Fibroblast of lung (primary cell): ENCODE measurements around the gene ATAD3B. TPM values are rescaled to one million over a fixed set of nuclear protein-coding genes. Genes with fewer than 3 reads are reported as not detected.

ENCODE experiments used
- DNase-seq, 2 donors: peaks; one replicate each; pipeline versions ENCODE4 v3.0.0 to v3.0.0-alpha.2; 2010; ENCODE audit warnings: low read depth in 2 of 2
- H2AFZ ChIP-seq: 2 replicates; pipeline ENCODE4 v1.5.1; 2012; ENCODE audit warnings: low read length, control low read depth, inconsistent platforms
- H3K27ac ChIP-seq: 2 replicates; pipeline ENCODE4 v1.5.1; 2011; ENCODE audit warnings: low read length, control low read depth; ENCODE audit not compliant: insufficient read depth
- H3K27me3 ChIP-seq: 2 replicates; pipeline ENCODE4 v1.5.1; 2011; ENCODE audit warnings: mild to moderate bottlenecking, low read length; ENCODE audit not compliant: control insufficient read depth, insufficient read depth
- H3K36me3 ChIP-seq: 2 replicates; pipeline ENCODE4 v1.5.1; 2011; ENCODE audit warnings: low read length; ENCODE audit not compliant: control insufficient read depth, insufficient read depth
- H3K4me1 ChIP-seq: 2 replicates; pipeline ENCODE4 v1.5.1; 2011; ENCODE audit warnings: low read length; ENCODE audit not compliant: control insufficient read depth, insufficient read depth; ENCODE audit errors: extremely low read depth
- H3K4me2 ChIP-seq: 2 replicates; pipeline ENCODE4 v1.5.1; 2011; ENCODE audit warnings: low read length, control low read depth; ENCODE audit not compliant: insufficient read depth; ENCODE audit errors: extremely low read depth
- H3K4me3 ChIP-seq, 4 experiments: fragments of 200-600 bp in 1 of 4; sonication (generic) in 1 of 4; replicated peaks in 1 of 4; 2 replicates each; pipeline ENCODE4 v1.5.1; 2011 to 2016; ENCODE audit warnings: low read length in 4 of 4, low read depth in 3 of 4, mild to moderate bottlenecking in 3 of 4, control low read depth in 2 of 4, inconsistent platforms in 1 of 4, mixed read lengths in 1 of 4; ENCODE audit not compliant: insufficient read depth in 1 of 4; ENCODE audit errors: control extremely low read depth in 1 of 4
- H3K79me2 ChIP-seq: 2 replicates; pipeline ENCODE4 v1.5.1; 2012; ENCODE audit warnings: mild to moderate bottlenecking, low read length, inconsistent platforms; ENCODE audit not compliant: control insufficient read depth, insufficient read depth
- H3K9ac ChIP-seq: 2 replicates; pipeline ENCODE4 v1.5.1; 2011; ENCODE audit warnings: mild to moderate bottlenecking, low read length, control low read depth; ENCODE audit not compliant: insufficient read depth
- H3K9me3 ChIP-seq: 2 replicates; pipeline ENCODE4 v1.5.1; 2012; ENCODE audit warnings: low read depth, low read length; ENCODE audit not compliant: control insufficient read depth, insufficient read depth
- H4K20me1 ChIP-seq: 2 replicates; pipeline ENCODE4 v1.5.1; 2011; ENCODE audit warnings: low read length; ENCODE audit not compliant: control insufficient read depth, insufficient read depth; ENCODE audit errors: extremely low read depth
- EZH2 ChIP-seq: IDR thresholded peaks from 2 replicates; pipeline ENCODE4 v1.5.1; 2012; ENCODE audit warnings: low read length, control low read depth, mild to moderate bottlenecking; ENCODE audit errors: missing control alignments
- polyA plus RNA-seq, 2 donors: library from polyadenylated mRNA; depleted of rRNA in 1 of 2; stranded (reverse) in 1 of 2; unstranded in 1 of 2; fragments of >200 nt; gene quantifications; 2 replicates each; pipeline ENCODE4 v1.2.1, GENCODE V29; 2011 to 2012; ENCODE audit warnings: missing spikeins in 1 of 2
- total RNA-seq: library from RNA; depleted of rRNA; stranded (reverse); fragments of >200 nt; gene quantifications from 2 replicates; pipeline ENCODE4 v1.2.1, GENCODE V29; 2014
- TF ChIP-seq, protein P1 (sequence below), 2 donors: IDR thresholded peaks in 1 of 2; conservative IDR thresholded peaks in 1 of 2; 1 replicate in 1 of 2; 2 replicates in 1 of 2; pipeline ENCODE4 v1.5.1; 2011 to 2012; ENCODE audit warnings: low read length in 2 of 2, control low read depth in 1 of 2, inconsistent platforms in 1 of 2, low read depth in 1 of 2, mild to moderate bottlenecking in 1 of 2

Gene ATAD3B
- total and polyA plus RNA-seq, 2 donors (not counting 1 experiment from before 2014, with no cell fraction given), result 7.0 to 15.0 TPM

GRCh38 chr1:1429671-1430073 is 41.9 kb upstream of the ATAD3B start:
- no peak overlapping the region for H3K27ac ChIP-seq
- no peak overlapping the region for H2AFZ ChIP-seq

DNA sequence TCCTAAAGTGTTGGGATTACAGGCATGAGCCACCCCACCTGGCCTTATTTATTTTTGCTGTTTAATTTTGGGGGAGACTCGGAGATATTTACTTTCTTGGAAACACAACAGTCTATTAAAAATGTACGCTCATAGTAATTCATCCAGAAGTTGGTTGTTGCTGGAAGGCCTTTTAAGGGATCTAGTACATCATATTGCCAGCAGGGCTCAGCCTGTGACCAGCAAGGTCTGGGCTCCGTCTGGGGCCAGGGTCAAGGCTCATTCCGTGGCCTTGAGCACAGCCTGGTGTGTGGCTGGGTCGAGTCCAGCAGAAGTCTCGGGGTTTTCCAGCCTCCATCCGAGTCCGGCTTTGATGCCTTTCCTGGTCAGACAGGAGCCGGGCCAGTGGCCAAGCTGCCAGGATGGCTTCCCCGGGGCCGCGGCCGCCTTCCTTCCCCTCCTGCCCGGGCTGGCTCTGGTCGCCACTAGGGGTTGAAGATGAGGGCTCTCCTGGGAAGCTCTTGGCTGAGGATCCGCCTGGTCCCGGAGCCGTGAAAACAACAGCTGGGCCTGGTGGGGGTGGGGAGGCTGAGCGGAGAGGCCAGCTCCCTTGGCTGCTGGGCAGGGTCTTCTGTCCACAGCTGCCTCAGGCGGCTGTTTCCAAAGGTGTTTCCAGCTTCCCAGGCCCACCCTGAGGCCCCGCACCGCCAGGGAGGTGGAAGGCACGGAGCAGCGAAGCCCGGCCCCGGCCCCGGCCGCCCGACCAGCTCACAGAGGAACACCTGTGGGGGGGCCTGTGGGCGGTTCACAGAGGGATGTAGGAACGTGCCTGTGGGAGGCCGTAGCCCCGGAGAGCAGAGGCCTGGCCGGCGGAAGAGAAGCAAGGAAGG is 41.2 kb upstream of the ATAD3B start:
- Histone ChIP-seq H3K9ac (peak overlapping the region; percentile 46), H3K4me2 (peak overlapping the region; percentile 51), H4K20me1 (no peaks in the 10 kb centered on the region), H2AFZ (peak overlapping the region; percentile 73), H3K9me3 (no peaks in the 10 kb centered on the region), H3K79me2 (no peaks in the 10 kb centered on the region), H3K4me1 (peaks cover 29% of the 10 kb centered on the region), H3K27me3 (no peaks in the 10 kb centered on the region), H3K36me3 (no peaks in the 10 kb centered on the region), H3K4me3 (no peak overlapping the region), H3K27ac (peak overlapping the region; percentile 47)
- TF ChIP-seq, protein P1, sequence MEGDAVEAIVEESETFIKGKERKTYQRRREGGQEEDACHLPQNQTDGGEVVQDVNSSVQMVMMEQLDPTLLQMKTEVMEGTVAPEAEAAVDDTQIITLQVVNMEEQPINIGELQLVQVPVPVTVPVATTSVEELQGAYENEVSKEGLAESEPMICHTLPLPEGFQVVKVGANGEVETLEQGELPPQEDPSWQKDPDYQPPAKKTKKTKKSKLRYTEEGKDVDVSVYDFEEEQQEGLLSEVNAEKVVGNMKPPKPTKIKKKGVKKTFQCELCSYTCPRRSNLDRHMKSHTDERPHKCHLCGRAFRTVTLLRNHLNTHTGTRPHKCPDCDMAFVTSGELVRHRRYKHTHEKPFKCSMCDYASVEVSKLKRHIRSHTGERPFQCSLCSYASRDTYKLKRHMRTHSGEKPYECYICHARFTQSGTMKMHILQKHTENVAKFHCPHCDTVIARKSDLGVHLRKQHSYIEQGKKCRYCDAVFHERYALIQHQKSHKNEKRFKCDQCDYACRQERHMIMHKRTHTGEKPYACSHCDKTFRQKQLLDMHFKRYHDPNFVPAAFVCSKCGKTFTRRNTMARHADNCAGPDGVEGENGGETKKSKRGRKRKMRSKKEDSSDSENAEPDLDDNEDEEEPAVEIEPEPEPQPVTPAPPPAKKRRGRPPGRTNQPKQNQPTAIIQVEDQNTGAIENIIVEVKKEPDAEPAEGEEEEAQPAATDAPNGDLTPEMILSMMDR (conservative IDR thresholded peaks at IDR 0.05 in 1 of 2, IDR thresholded peaks at IDR 0.05 in 1 of 2; ENCODE audit: low read depth in 1 of 2, low read length in 2 of 2), result peak in 1 of 2 donors; percentile 17
- no peak for TF ChIP-seq EZH2
- peak; percentile 59 to 75 for DNase-seq

More at GRCh38 chr1:1429671-1430073, 41.9 kb upstream of the ATAD3B start:
- no peaks in the 10 kb centered on the region for H3K79me2 ChIP-seq
- H4K20me1 ChIP-seq, result no peaks in the 10 kb centered on the region
- TF ChIP-seq, protein P1 (conservative IDR thresholded peaks at IDR 0.05 in 1 of 2, IDR thresholded peaks at IDR 0.05 in 1 of 2; ENCODE audit: low read depth in 1 of 2, low read length in 2 of 2), result no peak
- no peak for TF ChIP-seq EZH2
- DNase-seq, result peak; percentile 35 to 41
- H3K27me3 ChIP-seq, result no peaks in the 10 kb centered on the region
- H3K9ac ChIP-seq, result no peak overlapping the region
- no peaks in the 10 kb centered on the region for H3K36me3 ChIP-seq
- H3K4me1 ChIP-seq, result peaks cover 25% of the 10 kb centered on the region
- no peaks in the 10 kb centered on the region for H3K9me3 ChIP-seq
- H3K4me3 ChIP-seq, result no peak overlapping the region
- H3K4me2 ChIP-seq, result no peak overlapping the region

DNA sequence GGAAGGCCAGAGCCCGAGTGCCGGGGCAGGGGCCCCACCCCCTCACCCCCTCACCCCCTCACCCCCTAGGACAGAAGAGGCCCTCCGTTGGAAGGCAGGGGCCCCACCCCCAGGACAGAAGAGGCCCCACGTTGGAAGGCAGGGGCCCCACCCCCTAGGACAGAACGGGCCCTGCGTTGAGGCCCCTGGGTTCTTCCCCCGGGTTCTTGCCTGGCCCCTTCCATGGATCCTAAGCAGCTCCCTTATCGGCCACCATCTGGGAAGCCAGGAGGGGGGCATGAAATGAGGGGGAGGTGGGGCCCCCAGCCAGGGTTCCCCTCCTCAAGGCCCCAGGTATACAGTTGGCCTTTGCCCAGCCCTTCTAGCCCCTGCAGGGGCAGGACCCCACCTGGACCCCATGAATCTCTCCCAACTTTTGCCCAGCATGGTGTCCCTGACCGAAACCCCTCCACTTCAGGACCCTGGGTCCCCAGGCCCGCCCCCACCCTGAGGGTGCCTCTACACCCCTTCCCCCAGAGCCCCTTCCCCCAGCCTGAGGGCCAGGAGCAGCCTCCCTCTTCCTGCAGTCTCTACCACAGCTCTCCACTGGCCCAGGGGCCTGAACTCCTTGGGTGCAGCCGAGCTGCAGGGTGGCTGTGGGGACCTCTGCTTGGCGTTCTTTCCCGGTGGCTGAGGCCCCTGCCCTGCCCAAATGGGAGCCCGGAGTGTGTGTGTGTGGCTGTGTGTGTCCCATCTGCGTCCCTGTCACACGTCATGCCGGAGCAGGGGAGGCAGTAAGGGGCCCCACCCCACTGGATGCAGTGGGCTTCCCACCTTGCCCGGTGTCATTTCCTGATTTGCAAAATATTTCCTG is 40.3 kb upstream of the ATAD3B start:
- DNase-seq, result no peak
- Histone ChIP-seq H3K9ac (no peak overlapping the region), H3K27me3 (no peaks in the 10 kb centered on the region), H3K4me1 (peaks cover 29% of the 10 kb centered on the region), H3K4me2 (no peak overlapping the region), H3K27ac (no peak overlapping the region), H3K4me3 (no peak overlapping the region), H3K36me3 (no peaks in the 10 kb centered on the region), H3K9me3 (no peaks in the 10 kb centered on the region), H3K79me2 (no peaks in the 10 kb centered on the region), H2AFZ (no peak overlapping the region), H4K20me1 (no peaks in the 10 kb centered on the region)
- TF ChIP-seq, protein P1 (conservative IDR thresholded peaks at IDR 0.05 in 1 of 2, IDR thresholded peaks at IDR 0.05 in 1 of 2; ENCODE audit: low read depth in 1 of 2, low read length in 2 of 2), result no peak
- TF ChIP-seq EZH2, result no peak
